K562 (cell line): ENCODE measurements around the gene ADAM33. TPM values are rescaled to one million over a fixed set of nuclear protein-coding genes. Genes with fewer than 3 reads are reported as not detected.

Experiments used
- ATAC-seq: fragments of 200-7000 bp; cut with Tn5 transposase; 3 replicates; pipeline ENCODE4 v1.9.1; 2020; ENCODE audit warnings: moderate library complexity
- BruUV-seq: library from RNA; stranded (reverse); fragments of 400-500 nt; replicated peaks from 2 replicates; lab custom pipeline; 2021; lab: Mats Ljungman, UMichigan
- CTCF ChIA-PET: fragments of 300-600 bp; formaldehyde crosslinking; extraction: SDS; loops from one replicate; lab custom pipeline; 2021; ENCODE audit warnings: low intra/inter-chr PET ratio; lab: Yijun Ruan, JAX
- POLR2A ChIA-PET: fragments of 300-600, 350-650 bp; sonication (Branson Sonifier 250); formaldehyde crosslinking; extraction: SDS; loops from one replicate; lab custom pipeline; 2021; ENCODE audit warnings: antibody characterized with exemption, inconsistent platforms; lab: Yijun Ruan, JAX
- DNase-seq, 4 experiments: peaks; one replicate each; pipeline versions ENCODE4 v3.0.0 to v3.0.0-alpha.2; 2011 to 2018; ENCODE audit warnings: low spot score in 3 of 4, mixed read lengths in 3 of 4; ENCODE audit errors: extremely low read depth in 1 of 4
- FAIRE-seq: peaks from 2 replicates; lab custom pipeline; 2011; peaks lifted over from hg19 to GRCh38; lab: Jason Lieb, UNC
- H2AFZ ChIP-seq: 2 replicates; pipeline ENCODE4 v1.6.0; 2011; ENCODE audit warnings: low read depth, low read length, control low read depth, inconsistent platforms
- H3K27ac ChIP-seq: fragments of 200-600 bp; 3 replicates; pipeline ENCODE4 v1.8.0; 2011; ENCODE audit warnings: low read depth, mild to moderate bottlenecking, control low read depth, inconsistent platforms, low read length, moderate library complexity, mixed read lengths; ENCODE audit errors: extremely low read depth
- H3K27me3 ChIP-seq, 2 experiments: fragments of 300-600 bp in 1 of 2; 2 replicates in 1 of 2; 3 replicates in 1 of 2; pipeline versions ENCODE4 v1.6.0 to v1.8.0; 2011; ENCODE audit warnings: inconsistent platforms in 2 of 2, low read length in 2 of 2, mild to moderate bottlenecking in 1 of 2, mixed read lengths in 1 of 2, moderate library complexity in 1 of 2; ENCODE audit not compliant: control insufficient read depth in 2 of 2, insufficient read depth in 2 of 2
- H3K36me3 ChIP-seq: fragments of 300-600 bp; 3 replicates; pipeline ENCODE4 v1.8.0; 2011; ENCODE audit warnings: mild to moderate bottlenecking, low read length, inconsistent platforms; ENCODE audit not compliant: control insufficient read depth, insufficient read depth
- H3K4me1 ChIP-seq, 2 experiments: fragments of 200-600 bp in 1 of 2; replicated peaks in 1 of 2; 2 replicates in 1 of 2; 3 replicates in 1 of 2; pipeline versions ENCODE4 v1.5.1 to v1.8.0; 2011; ENCODE audit warnings: inconsistent platforms in 2 of 2, low read length in 2 of 2, mild to moderate bottlenecking in 1 of 2, mixed read lengths in 1 of 2, moderate library complexity in 1 of 2; ENCODE audit not compliant: control insufficient read depth in 2 of 2, insufficient read depth in 2 of 2
- H3K4me2 ChIP-seq: 2 replicates; pipeline ENCODE4 v1.6.1; 2011; ENCODE audit warnings: low read length, control low read depth, inconsistent platforms, mixed read lengths; ENCODE audit not compliant: insufficient read depth
- H3K4me3 ChIP-seq: fragments of 200-600 bp; sonication (generic), shearing (Covaris generic); 2 replicates; pipeline ENCODE4 v1.5.1; 2016; ENCODE audit warnings: control low read depth, inconsistent platforms
- H3K79me2 ChIP-seq: fragments of 200-600 bp; 3 replicates; pipeline ENCODE4 v1.8.0; 2011; ENCODE audit warnings: low read length, inconsistent platforms; ENCODE audit not compliant: control insufficient read depth, insufficient read depth
- H3K9ac ChIP-seq, 2 experiments: 2 replicates each; pipeline versions ENCODE4 v1.6.0 to v1.6.1; 2011; ENCODE audit warnings: low read depth in 2 of 2, low read length in 2 of 2, control low read depth in 1 of 2, inconsistent platforms in 1 of 2, mild to moderate bottlenecking in 1 of 2, mixed read lengths in 1 of 2; ENCODE audit not compliant: insufficient read depth in 1 of 2
- H3K9me1 ChIP-seq: one replicate; pipeline ENCODE4 v1.6.0; 2011; ENCODE audit warnings: inconsistent platforms, mild to moderate bottlenecking, low read length, moderate library complexity; ENCODE audit not compliant: control insufficient read depth, insufficient read depth
- H3K9me3 ChIP-seq: replicated peaks from 2 replicates; pipeline ENCODE4 v1.5.1; 2011; ENCODE audit warnings: low read depth, low read length, inconsistent platforms; ENCODE audit not compliant: control insufficient read depth, insufficient read depth
- H4K20me1 ChIP-seq: replicated peaks from 2 replicates; pipeline ENCODE4 v1.6.1; 2011; ENCODE audit warnings: low read length, inconsistent platforms, mixed read lengths; ENCODE audit not compliant: control insufficient read depth, insufficient read depth
- BMI1 ChIP-seq: fragments of 150-350 bp; IDR thresholded peaks from 2 replicates; pipeline ENCODE4 v1.6.1; 2014; ENCODE audit warnings: low read length
- FOXA1 ChIP-seq: fragments of 450-650 bp; IDR thresholded peaks from 2 replicates; pipeline ENCODE4 v1.6.1; 2016; ENCODE audit warnings: mild to moderate bottlenecking, borderline replicate concordance
- PYGO2 ChIP-seq: fragments of 450-650 bp; IDR thresholded peaks from 2 replicates; pipeline ENCODE4 v1.6.1; 2016; ENCODE audit warnings: mild to moderate bottlenecking, missing genetic modification characterization, moderate library complexity, missing compliant biosample characterization
- TGIF2 ChIP-seq: sonication (generic); formaldehyde crosslinking; IDR thresholded peaks from 2 replicates; pipeline ENCODE4 v1.8.1; 2022; ENCODE audit warnings: mild to moderate bottlenecking, missing genetic modification reagents, moderate library complexity
- VEZF1 ChIP-seq: fragments of 200-800 bp; sonication (Bioruptor generic); IDR thresholded peaks from 2 replicates; pipeline ENCODE4 v1.6.1; 2017; ENCODE audit warnings: missing genetic modification characterization, missing compliant biosample characterization
- ZBTB26 ChIP-seq: fragments of 450-650 bp; formaldehyde crosslinking; IDR thresholded peaks from 2 replicates; pipeline ENCODE4 v1.4.0; 2022; ENCODE audit warnings: missing genetic modification characterization
- WGBS: fragments of 100-300 bp; shearing (Covaris generic); methylation state at CpG from one replicate; pipeline ENCODE4 v1.1.6; 2016; ENCODE audit warnings: low coverage, mixed read lengths; ENCODE audit not compliant: insufficient coverage; ENCODE audit errors: missing lambda C conversion rate; 5-methylcytosine and 5-hydroxymethylcytosine counted together
- in situ Hi-C: fragments of 300-500 bp; cut with MboI; formaldehyde crosslinking; loops from 4 replicates; pipeline ENCODE4 v1.15.0; 2018; ENCODE audit warnings: inconsistent platforms, mixed read lengths
- intact Hi-C: fragments of 100-400 bp; cut with micrococcal nuclease; formaldehyde crosslinking; loops from 2 replicates; pipeline ENCODE4 v1.14.2; 2022
- polyA plus RNA-seq, 8 experiments: library from polyadenylated mRNA; depleted of rRNA in 4 of 8; stranded (reverse) in 5 of 8; unstranded in 3 of 8; fragments of >200 nt; fragmentation: Nextera tagmentation in 2 of 8; fragmentation: Illumina TruSeq in 1 of 8; extraction: Ambion mirVana in 2 of 8; extraction: Trizol in 1 of 8; gene quantifications; 2 replicates each; pipeline versions ENCODE4 v1.2.1 to v1.2.3, GENCODE V29; 2011 to 2014; ENCODE audit warnings: inconsistent platforms in 1 of 8, missing spikeins in 1 of 8
- total RNA-seq, 7 experiments: library from RNA; depleted of rRNA in 6 of 7; stranded (reverse); fragments of >200 nt in 6 of 7; fragmentation: Illumina TruSeq in 2 of 7; extraction: Trizol in 2 of 7; gene quantifications; 2 replicates each; pipeline versions ENCODE4 v1.2.1 to v1.2.3, GENCODE V29; 2011 to 2021; ENCODE audit warnings: low replicate concordance in 1 of 7

Gene ADAM33
- total and polyA plus RNA-seq, 9 of the 15 experiments (the other 6 are each of a cell fraction or from before 2014, with no cell fraction given), result not detected

- BruUV-seq, result no TSS peak
- no peak overlapping the region for H3K9ac ChIP-seq
- no peaks in the 10 kb centered on the region for H4K20me1 ChIP-seq
- no peaks in the 10 kb centered on the region for H3K9me1 ChIP-seq
- no peaks in the 10 kb centered on the region for H3K9me3 ChIP-seq
- POLR2A ChIA-PET, result interaction anchor here (0.6 to 0.7 kb wide), 2 partner anchors 152 to 328 kb away, joined by 3 read pairs; partner anchors contain the start of gene MAVS
- no peak for TF ChIP-seq FOXA1
- TF ChIP-seq BMI1, result no peak
- no peak for TF ChIP-seq VEZF1
- TF ChIP-seq PYGO2 (tag), result no peak
- TF ChIP-seq, all 486 proteins: peak for 0
- Histone ChIP-seq H3K27me3 (peaks cover 0 to 24% of the 10 kb centered on the region in 2 experiments; a peak in 3 of 5 replicates), H3K27ac (no peak overlapping the region), H3K4me2 (no peak overlapping the region), H3K4me1 (peaks cover 0 to 34% of the 10 kb centered on the region in 2 experiments; a peak in 2 of 5 replicates), H3K79me2 (no peaks in the 10 kb centered on the region), H3K36me3 (no peaks in the 10 kb centered on the region), H2AFZ (no peak overlapping the region), H3K4me3 (no peak overlapping the region)
- WGBS, result 46% methylated on average over 4 of the region's 5 CpGs
- CTCF ChIA-PET, result no interaction called here
- in situ Hi-C loops, result no loop called here
- intact Hi-C loops, result no loop called here
- DNase-seq (no peak), ATAC-seq (no peak), FAIRE-seq (no peak)
These were observed 13.1 kb upstream of the ADAM33 start for GRCh38 chr20:3694864-3695263.

GRCh38 chr20:3693376-3693775 lies 11.6 kb upstream of the ADAM33 start:
- DNase-seq (no peak), FAIRE-seq (no peak), ATAC-seq (no peak)
- H4K20me1 ChIP-seq, result no peaks in the 10 kb centered on the region
- WGBS, result 2% methylated on average over 8 of the region's 13 CpGs
- POLR2A ChIA-PET, result no interaction called here
- intact Hi-C loops (no loop called here), in situ Hi-C loops (no loop called here)
- no peaks in the 10 kb centered on the region for H3K79me2 ChIP-seq
- peaks cover 0 to 38% of the 10 kb centered on the region in 2 experiments; a peak in 2 of 5 replicates for H3K4me1 ChIP-seq
- H3K4me3 ChIP-seq, result no peak overlapping the region
- H3K27me3 ChIP-seq, result peaks cover 0 to 14% of the 10 kb centered on the region in 2 experiments; a peak in 3 of 5 replicates
- no peaks in the 10 kb centered on the region for H3K9me3 ChIP-seq
- H3K4me2 ChIP-seq, result no peak overlapping the region
- H2AFZ ChIP-seq, result no peak overlapping the region
- no peaks in the 10 kb centered on the region for H3K9me1 ChIP-seq
- no TSS peak for BruUV-seq
- H3K9ac ChIP-seq, result no peak overlapping the region
- H3K27ac ChIP-seq, result no peak overlapping the region
- H3K36me3 ChIP-seq, result no peaks in the 10 kb centered on the region
- TF ChIP-seq TGIF2 (CRISPR knock-in tag) (no peak), ZBTB26 (CRISPR knock-in tag) (no peak)
- TF ChIP-seq, all 486 proteins: peak for 0
- CTCF ChIA-PET, result no interaction called here
